Type B pancreatic cell (in vitro differentiated cells): ENCODE data around the gene NDUFA12. TPM values are rescaled to one million over a fixed set of nuclear protein-coding genes. Genes with fewer than 3 reads are reported as not detected.

Experiments used
- DNase-seq: peaks from one replicate; pipeline ENCODE4 v3.0.0; 2021; ENCODE audit warnings: mixed read lengths; ENCODE audit not compliant: unreplicated experiment; ENCODE audit errors: extremely low spot score
- H3K27ac Mint-ChIP-seq: 2 replicates; pipeline ENCODE4 v1.8.0; 2021; ENCODE audit warnings: mild to moderate bottlenecking, mixed read lengths
- H3K27me3 Mint-ChIP-seq: 2 replicates; pipeline ENCODE4 v1.8.0; 2021; ENCODE audit warnings: mixed read lengths
- H3K36me3 Mint-ChIP-seq: 2 replicates; pipeline ENCODE4 v1.8.0; 2021; ENCODE audit warnings: mixed read lengths
- H3K4me1 Mint-ChIP-seq: one replicate; pipeline ENCODE4 v1.8.0; 2021; ENCODE audit warnings: mixed read lengths; ENCODE audit not compliant: unreplicated experiment
- H3K4me3 Mint-ChIP-seq: 2 replicates; pipeline ENCODE4 v1.8.0; 2021; ENCODE audit warnings: mild to moderate bottlenecking, mixed read lengths
- H3K9me3 Mint-ChIP-seq: 2 replicates; pipeline ENCODE4 v1.8.0; 2021; ENCODE audit warnings: mixed read lengths
- CTCF ChIP-seq: fragments of 200-600 bp; sonication (generic); conservative IDR thresholded peaks from 2 replicates; pipeline ENCODE4 v1.5.0; 2021; ENCODE audit warnings: antibody characterized with exemption, mild to moderate bottlenecking
- total RNA-seq: library from RNA; stranded (reverse); gene quantifications from 2 replicates; pipeline ENCODE4 v1.2.1, GENCODE V29; 2021; ENCODE audit warnings: low replicate concordance

NDUFA12 gene
- total RNA-seq, 1 donor from 2014 or later: 109 TPM

- H3K4me3 Mint-ChIP-seq: no peak overlapping the region
- H3K27ac Mint-ChIP-seq: peak overlapping the region; percentile 59
Measured at GRCh38 chr12:94941440-94941862, 62.0 kb downstream of the NDUFA12 start.

GRCh38 chr12:94940771-94941170 is 62.7 kb downstream of the NDUFA12 start:
- DNase-seq: no peak

More at GRCh38 chr12:94941440-94941862, 62.0 kb downstream of the NDUFA12 start:
- Mint-ChIP-seq H3K4me1 (no peaks in the 10 kb centered on the region), H3K27me3 (peaks cover 7% of the 10 kb centered on the region), H3K36me3 (peaks cover 4% of the 10 kb centered on the region), H3K9me3 (no peaks in the 10 kb centered on the region)
- DNase-seq: no peak
- TF ChIP-seq CTCF: no peak

GRCh38 chr12:94938583-94938982 is 64.9 kb downstream of the NDUFA12 start:
- H3K27ac Mint-ChIP-seq: no peak overlapping the region
- no peak overlapping the region for H3K4me3 Mint-ChIP-seq
- H3K4me1 Mint-ChIP-seq: no peaks in the 10 kb centered on the region
- no peak for TF ChIP-seq CTCF
- DNase-seq: no peak
- H3K36me3 Mint-ChIP-seq: peaks cover under 1% of the 10 kb centered on the region
- H3K9me3 Mint-ChIP-seq: no peaks in the 10 kb centered on the region
- peaks cover under 1% of the 10 kb centered on the region for H3K27me3 Mint-ChIP-seq

More at GRCh38 chr12:94940771-94941170, 62.7 kb downstream of the NDUFA12 start:
- H3K27ac Mint-ChIP-seq: no peak overlapping the region
- peaks cover 4% of the 10 kb centered on the region for H3K36me3 Mint-ChIP-seq
- no peak for TF ChIP-seq CTCF
- no peaks in the 10 kb centered on the region for H3K9me3 Mint-ChIP-seq
- no peaks in the 10 kb centered on the region for H3K4me1 Mint-ChIP-seq
- peaks cover 7% of the 10 kb centered on the region for H3K27me3 Mint-ChIP-seq
- H3K4me3 Mint-ChIP-seq: no peak overlapping the region

DNA sequence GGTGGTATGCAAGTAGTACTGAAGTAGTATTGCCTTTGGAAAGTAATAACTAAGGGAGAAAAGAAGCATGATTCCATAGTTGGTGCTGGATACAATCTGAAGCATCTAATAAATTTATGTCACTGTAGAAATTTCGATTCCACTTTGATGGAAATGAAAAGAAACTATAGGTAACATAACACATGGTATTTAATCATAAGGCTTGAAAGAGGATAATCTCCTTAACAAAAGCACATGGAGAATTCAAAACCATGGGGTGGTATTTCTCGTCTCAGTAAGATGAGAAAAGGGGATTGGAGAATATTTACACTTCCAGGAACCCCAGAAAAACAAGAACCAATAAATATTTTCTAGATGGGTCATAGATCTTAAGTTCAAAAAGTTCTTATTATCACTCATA is 72.7 kb downstream of the NDUFA12 start:
- Mint-ChIP-seq H3K4me3 (no peak overlapping the region), H3K36me3 (no peaks in the 10 kb centered on the region), H3K27ac (no peak overlapping the region), H3K4me1 (no peaks in the 10 kb centered on the region), H3K9me3 (no peaks in the 10 kb centered on the region), H3K27me3 (peaks cover 8% of the 10 kb centered on the region)
- TF ChIP-seq CTCF: no peak
- DNase-seq: no peak

DNA sequence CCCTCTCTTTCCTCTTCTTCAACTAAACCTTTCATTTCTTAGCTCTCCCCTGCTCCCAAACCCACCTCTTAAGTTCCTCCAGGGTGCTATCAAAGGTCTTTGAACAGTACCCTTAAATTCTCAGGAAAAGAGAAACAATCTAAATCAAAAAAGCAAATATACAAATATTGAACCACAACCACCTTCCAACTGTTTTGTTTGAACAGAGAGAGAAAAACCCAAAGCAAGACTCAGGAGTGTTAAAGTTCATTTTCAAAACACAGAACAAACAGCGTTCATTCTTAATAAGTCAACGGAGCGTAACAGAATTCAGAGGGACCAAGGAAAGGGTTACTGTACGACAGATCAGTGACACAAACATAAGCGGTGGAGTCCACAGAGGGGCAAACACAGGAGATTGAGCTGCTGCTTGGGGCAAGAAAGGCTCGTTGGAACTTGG is 73.3 kb downstream of the NDUFA12 start:
- Mint-ChIP-seq H3K9me3 (no peaks in the 10 kb centered on the region), H3K4me1 (no peaks in the 10 kb centered on the region), H3K4me3 (no peak overlapping the region), H3K27ac (no peak overlapping the region), H3K27me3 (peaks cover 8% of the 10 kb centered on the region), H3K36me3 (no peaks in the 10 kb centered on the region)
- DNase-seq: no peak
- no peak for TF ChIP-seq CTCF

DNA sequence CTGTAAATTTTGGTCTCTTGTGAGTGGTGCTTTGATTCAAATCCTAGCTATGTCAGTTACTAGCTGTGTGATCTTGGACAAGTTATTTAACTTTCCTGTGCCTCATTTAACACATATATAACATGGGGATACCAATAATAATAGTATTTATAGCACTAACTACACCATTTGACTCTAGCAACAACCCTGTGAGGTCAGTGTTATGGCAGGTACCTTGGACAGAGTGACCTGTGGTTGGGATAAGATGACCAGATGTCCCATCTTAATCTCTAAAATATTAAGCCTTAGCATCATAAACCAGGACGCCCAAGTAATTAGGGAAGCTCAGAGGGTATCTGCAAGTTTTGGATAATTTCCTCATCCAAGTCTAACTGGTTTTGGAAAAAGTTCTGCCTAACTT is 73.7 kb downstream of the NDUFA12 start:
- Mint-ChIP-seq H3K4me3 (no peak overlapping the region), H3K9me3 (no peaks in the 10 kb centered on the region), H3K27ac (no peak overlapping the region), H3K36me3 (no peaks in the 10 kb centered on the region), H3K4me1 (no peaks in the 10 kb centered on the region), H3K27me3 (peaks cover 8% of the 10 kb centered on the region)
- no peak for TF ChIP-seq CTCF
- no peak for DNase-seq
